GM19438 (cell line): ENCODE measurements around the gene GEMIN7.
"Not testable (repeated sequence)": the region's sequence is repeated elsewhere in the genome, so short reads cannot be mapped to it uniquely, and the experiment has no call there.

Experiments used
- ATAC-seq: cut with Tn5 transposase; IDR thresholded peaks from one replicate; pipeline ENCODE4 v1.9.1; 2021; ENCODE audit warnings: low read depth; ENCODE audit not compliant: unreplicated experiment

Gene GEMIN7

DNA sequence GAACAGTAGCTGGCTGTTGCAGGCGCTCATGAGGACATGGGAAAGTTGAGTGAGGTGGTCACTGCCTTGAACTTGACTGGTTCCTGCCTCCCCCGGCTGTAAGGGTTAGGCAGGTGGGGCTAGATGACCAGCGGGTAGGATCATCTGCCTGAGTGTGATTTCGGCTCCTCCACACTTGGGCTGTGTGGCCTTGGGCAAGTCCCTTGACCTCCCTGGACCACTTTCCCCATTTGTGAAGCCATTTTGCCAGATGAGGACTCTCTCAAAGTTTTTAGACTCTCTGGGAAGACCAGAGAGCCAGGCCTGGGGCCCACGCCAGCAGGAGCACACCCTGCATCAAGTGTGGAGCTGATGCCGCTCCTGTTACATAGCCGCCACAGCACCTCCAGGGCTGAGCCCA, 23.4 kb downstream of the GEMIN7 start:
- no peak for ATAC-seq

DNA sequence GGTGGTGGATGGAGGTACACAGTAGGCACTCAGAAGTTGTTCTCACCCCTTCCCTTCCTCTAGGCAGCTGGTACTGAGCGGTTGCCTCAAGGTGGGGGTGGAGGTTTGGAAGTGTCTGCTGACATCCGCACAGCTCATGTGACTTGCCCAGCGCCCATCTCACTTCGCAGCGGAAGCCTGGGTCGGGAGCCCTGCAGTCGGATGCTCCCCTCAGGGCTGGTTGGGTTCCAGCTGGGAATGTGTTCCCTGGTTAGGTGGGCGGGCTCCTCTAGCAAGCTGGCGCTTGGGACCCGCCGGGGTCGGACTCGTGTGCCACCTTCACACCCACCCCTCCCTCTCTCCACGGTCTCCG, 24.1 kb downstream of the GEMIN7 start:
- no peak for ATAC-seq

DNA sequence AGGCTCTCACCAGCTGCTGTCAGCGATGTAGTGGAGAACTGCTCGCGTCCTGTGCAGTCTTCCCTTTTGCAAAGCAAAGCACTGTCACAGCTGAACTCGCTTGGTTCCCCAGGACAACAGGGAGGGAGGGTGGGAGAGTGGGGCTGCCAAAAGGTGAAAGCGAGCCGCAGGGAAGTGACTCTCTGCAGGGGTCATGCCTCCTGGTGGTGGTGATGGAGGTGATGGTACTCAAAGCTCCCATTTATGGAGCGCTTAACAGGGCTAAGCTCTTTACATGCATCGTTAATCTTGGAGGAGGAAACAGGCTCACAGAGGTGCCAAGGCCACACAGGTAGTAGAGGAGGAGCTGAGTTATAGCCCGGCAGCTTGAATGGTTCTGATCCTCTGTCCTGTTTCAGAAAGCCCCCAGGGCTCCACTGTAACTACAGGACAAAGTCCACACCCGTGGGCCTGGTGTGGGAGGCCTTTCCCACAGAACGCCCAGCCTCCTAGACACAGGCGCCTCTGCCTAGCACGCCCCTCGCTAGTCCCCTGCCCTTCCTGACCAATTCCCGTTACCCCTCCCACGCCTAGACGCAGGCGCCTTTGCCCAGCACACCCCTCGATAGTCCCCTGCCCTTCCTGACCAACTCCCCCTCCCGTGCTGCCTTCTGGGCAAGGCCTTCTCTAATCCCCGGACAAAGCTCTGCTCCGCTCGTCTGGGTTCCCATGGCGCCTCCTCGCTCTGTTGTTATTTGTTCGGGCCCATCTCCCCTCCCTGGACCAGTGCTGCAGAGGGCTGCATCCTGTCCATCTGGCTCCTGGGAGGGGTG, 24.7 kb downstream of the GEMIN7 start:
- no peak for ATAC-seq

DNA sequence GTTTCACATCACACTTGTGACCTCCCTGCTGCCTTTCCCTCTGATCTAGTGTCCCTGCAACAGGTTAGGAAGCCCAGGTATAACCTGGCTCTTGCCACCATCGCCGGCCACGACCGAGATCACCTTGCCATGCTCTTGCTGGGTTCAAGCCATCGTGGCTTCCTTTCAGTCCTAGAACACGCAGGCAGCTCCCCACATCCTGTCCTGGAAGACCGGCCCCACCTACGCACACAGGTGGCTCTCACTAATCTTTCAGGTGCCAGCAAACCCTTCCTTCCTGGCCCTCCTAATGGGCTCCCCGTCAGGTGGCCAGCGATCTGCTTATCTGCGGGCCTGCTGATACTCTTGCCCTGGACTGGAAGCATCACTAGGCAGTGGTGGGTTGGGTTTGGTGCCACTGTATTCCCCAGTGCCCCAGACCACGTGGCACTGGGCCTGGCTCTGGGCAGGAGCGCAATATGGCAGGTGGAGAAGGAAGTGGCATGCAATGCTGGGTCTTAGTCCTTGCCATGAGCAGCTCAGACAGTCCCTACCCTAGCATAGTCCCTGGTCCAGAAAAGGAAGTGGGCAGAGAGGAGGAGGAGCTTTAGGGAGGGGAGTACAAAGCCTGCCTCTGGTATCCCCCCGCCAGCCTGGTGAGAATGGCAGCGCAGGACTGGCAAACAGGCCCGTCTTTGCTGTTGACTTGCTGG, 25.7 kb downstream of the GEMIN7 start:
- no peak for ATAC-seq

- ATAC-seq = not testable (repeated sequence)
Observed at GRCh38 chr19:45106363-45106762, 27.3 kb downstream of the GEMIN7 start.

DNA sequence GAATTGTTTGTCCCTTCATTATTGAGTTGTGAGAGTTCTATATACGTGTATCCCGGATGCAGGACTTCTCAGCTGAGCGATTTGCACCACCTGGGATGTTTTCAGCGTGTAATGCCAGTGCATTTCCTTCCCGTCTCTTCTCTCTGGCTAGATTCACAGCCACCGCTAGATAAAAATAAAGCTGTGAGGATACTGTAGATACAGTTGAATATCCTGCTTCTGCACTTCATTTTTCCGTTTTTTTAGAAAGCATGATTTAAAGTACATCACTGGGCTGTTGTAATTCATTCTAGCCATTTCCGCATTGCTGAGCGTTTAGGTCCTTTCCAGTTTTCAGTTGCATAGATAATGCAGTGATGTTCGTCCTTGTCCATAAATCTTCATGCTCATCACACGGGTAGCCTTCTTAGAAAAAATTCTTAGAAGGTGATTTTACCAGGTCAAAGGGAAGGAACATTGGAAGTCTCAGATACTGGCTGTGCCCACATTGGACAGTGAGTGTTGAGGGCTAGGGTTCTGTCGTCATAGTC, 28.6 kb downstream of the GEMIN7 start:
- ATAC-seq = no peak

GRCh38 chr19:45110851-45111266, 31.8 kb downstream of the GEMIN7 start:
- ATAC-seq = no peak

DNA sequence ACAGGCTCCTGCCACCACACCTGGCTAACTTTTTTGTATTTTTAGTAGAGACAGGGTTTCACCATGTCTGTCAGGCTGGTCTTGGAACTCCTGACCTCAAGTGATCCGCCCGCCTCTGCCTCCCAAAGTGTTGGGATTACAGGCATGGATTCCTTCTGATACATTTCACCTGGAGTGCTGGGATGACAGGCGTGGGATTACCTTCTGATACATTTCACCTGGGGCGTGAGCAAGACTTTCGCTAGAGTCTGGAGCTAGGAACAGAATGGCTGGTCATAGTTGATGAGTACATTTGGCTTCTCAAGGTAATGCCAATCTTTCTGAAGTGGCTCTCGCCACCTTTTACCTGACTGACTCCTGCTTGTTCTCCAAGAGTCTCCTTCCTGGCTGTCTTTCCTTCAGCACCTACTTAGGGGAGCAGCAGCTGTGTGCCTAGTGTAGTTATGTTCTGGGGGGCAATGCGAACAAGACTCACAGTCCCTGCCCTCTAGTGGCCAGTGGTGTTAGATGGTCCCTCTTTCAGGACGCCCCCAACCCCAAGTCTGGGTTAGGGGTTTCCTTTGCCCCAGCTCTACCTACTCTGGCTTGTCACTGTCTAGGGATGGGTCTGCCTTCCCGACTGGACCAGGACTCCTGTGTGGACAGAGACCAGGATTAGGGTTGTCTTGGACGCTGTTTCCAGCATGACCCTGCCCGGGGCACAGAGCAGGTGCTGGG, 33.2 kb downstream of the GEMIN7 start:
- ATAC-seq = no peak

- ATAC-seq = no peak
Observed at GRCh38 chr19:45113628-45114027, 34.6 kb downstream of the GEMIN7 start.

DNA sequence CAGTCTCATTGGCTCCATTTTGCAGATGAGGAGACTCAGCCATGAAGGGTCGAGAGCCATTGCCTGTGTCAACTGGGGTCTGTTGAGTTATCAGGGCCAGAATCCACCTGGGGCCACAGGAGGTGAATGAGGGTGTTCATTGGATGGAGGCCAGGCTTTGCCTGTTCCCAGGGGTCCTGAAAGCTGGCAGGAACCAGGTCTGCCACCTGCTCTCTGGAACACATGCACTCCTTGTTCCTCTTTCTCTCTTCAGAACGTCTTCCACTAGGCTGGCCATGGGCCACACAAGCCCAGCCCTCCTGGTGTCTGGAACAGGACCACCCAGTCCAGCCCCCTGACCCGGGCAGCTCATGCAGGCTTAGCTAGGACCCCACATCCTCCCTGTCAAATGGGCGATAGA, 35.1 kb downstream of the GEMIN7 start:
- no peak for ATAC-seq

DNA sequence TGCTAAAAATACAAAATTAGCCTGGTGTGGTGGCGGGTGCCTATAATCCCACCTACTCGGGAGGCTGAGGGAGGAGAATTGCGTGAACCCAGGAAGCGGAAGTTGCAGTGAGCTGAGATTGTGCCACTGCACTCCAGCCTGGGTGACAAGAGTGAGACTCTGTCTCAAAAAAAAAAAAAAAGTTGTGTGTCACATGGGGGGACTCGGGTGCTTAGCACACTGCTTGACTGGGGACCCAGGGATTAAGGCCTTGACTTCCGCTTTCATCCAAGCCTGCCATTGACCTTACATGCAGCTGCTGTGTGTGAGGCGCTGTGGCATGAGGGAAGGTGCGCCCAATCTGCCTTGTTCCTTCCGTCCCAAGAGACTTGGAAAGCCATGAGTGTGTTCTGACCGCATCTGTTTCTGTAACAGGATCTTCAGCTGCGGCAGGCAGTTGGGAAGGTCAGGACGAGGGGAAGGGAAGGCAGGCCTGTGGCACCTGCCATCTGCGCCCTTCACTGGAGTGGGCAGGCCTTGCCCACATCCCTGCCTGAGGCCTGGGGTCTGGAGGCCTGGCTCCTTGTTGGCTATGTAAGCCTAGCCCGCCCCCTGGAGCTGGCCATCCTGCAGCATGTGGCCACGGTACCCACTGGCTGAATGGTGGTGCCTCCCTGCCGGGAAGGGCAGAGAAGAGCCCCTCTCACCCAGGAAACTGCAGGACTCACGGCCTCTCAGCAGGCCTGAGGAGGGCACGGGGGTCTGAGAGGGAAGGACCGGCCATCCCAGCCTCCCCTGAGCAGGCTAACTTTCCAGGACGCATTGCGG, 37.0 kb downstream of the GEMIN7 start:
- ATAC-seq = no peak

DNA sequence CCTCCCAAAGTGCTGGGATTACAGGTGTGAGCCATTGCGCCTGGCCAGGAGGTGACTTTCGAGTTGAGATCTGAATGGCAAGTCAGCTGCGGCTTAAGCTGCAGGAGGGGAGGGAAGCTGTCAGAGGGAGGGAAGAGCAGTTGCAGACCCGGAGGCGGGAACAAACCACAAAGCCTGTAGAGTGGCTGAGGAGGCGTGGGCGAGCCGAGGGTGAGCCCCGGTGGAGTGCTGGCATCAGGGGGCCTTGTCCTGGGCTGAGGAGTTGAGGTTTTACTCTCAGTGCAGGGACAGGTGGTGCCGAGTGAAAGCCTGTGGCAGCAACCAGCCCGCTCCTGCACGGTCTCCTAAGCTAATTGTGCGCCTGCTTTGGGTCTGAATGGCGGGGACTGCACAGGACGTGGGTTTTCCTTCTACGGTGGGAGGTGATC, 38.1 kb downstream of the GEMIN7 start:
- no peak for ATAC-seq

DNA sequence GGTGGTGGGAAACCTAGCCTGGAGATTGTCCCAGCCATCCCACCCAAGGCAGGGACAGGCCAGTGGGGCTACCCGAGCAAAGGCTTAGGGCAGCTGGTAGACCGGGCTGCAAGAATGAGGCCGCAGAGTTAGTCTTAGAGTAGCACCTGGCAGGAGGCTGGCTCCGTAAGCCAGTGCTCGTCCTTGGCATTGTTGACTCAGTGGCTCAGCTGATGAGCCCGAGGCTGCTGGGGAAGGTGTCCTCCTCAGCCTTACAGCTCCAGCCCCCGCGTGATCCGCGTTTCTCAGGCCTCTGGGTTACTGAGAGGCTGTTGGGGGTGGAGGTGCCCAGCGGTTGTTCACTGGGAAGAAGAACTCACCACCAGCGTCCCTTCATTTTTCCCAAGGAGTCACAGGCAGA, 38.6 kb downstream of the GEMIN7 start:
- ATAC-seq = no peak

GRCh38 chr19:45118106-45118505, 39.0 kb downstream of the GEMIN7 start:
- ATAC-seq = no peak

- ATAC-seq = not testable (repeated sequence)
Observed at GRCh38 chr19:45118591-45119355, 39.7 kb downstream of the GEMIN7 start.

DNA sequence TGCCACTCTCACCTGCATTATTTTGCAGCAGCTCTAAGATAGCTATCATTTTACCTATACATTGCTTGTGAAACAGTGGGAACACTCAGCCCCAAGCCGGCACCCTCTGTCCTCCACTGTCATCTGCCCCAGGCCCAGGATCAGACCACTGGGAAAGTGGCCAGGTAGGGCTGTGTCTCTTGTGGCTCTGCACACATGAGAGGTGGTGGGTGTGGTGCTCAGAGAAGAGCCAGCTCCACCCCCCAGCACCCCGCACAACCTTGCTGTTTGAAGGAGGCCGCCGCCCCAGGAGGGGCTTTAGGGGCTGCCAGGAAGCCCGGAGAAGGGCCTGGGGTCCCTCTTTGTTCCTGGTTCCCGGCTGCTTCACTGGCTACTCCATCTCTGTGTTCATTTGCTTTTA, 40.5 kb downstream of the GEMIN7 start:
- no peak for ATAC-seq

GRCh38 chr19:45121827-45122345, 42.8 kb downstream of the GEMIN7 start:
- no peak for ATAC-seq

DNA sequence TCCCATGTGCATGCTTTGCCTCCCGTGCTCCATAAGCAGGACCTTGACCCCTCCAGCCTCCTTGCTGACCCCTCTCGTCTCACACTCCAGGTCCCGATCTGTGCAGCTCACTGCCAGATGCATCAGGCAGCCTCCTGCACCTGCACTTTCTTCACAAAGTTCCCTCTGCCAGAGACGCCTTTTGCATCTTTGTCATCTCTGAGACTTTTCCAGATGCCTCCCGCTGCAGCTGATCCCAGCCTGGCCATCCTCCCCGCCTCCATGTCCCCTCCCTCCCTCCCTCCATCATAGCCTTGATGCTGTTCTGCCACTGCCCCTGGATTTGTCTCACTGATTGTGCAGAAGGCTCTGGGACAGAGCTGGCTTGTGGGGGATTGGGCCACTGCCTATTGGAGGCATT, 43.8 kb downstream of the GEMIN7 start:
- ATAC-seq = no peak

DNA sequence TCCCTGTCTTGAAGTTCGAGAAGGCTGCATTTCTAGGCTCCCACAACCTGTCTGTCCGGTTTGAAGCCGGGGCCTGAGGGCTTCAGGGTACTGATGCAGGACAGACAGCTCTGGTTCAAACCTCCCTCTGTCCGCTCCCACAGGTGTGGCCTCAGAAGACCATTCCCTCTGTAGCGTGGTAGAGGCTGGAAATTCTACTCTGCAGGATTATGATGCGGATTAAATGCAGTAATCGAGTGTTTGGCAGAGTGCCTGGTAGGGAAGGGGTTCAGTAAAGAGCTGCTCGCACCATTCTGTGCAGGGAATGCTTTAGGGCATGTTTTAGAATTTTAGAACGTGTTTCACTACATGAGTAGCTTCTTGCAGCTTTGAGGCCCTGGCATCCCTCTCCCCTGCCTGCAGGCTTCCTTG, 44.4 kb downstream of the GEMIN7 start:
- ATAC-seq = no peak
